GM23248 (cell line): Measurements from ENCODE around the gene ARF6. TPM values are rescaled to one million over a fixed set of nuclear protein-coding genes. Genes with fewer than 3 reads are reported as not detected.
"Not testable (repeated sequence)": the region's sequence is repeated elsewhere in the genome, so short reads cannot be mapped to it uniquely, and the experiment has no call there.

ENCODE experiments used
- DNase-seq: peaks from one replicate; pipeline ENCODE4 v3.0.0-alpha.2; 2015
- H2AFZ ChIP-seq: fragments of 200-600 bp; sonication (generic); 2 replicates; pipeline ENCODE4 v1.6.1; 2016; ENCODE audit warnings: antibody characterized with exemption
- H3F3A ChIP-seq: fragments of 200-600 bp; sonication (generic); 2 replicates; pipeline ENCODE4 v1.6.1; 2016; ENCODE audit warnings: mild to moderate bottlenecking, antibody characterized with exemption, mixed run types; ENCODE audit not compliant: insufficient read depth
- H3K27ac ChIP-seq: fragments of 200-600 bp; sonication (generic); 2 replicates; pipeline ENCODE4 v1.5.1; 2016; ENCODE audit warnings: mild to moderate bottlenecking
- H3K27me3 ChIP-seq: fragments of 200-600 bp; sonication (generic); replicated peaks from 2 replicates; pipeline ENCODE4 v1.6.1; 2016; ENCODE audit warnings: mild to moderate bottlenecking; ENCODE audit not compliant: insufficient read depth
- H3K36me3 ChIP-seq: fragments of 200-600 bp; sonication (generic); 2 replicates; pipeline ENCODE4 v1.6.1; 2016; ENCODE audit warnings: low read depth, mild to moderate bottlenecking
- H3K4me1 ChIP-seq: fragments of 200-600 bp; sonication (generic); 2 replicates; pipeline ENCODE4 v1.6.1; 2016; ENCODE audit warnings: mild to moderate bottlenecking; ENCODE audit not compliant: insufficient read depth
- H3K4me2 ChIP-seq: fragments of 200-600 bp; sonication (generic); one replicate; pipeline ENCODE4 v1.6.1; 2016; ENCODE audit warnings: mild to moderate bottlenecking; ENCODE audit not compliant: unreplicated experiment
- H3K4me3 ChIP-seq: fragments of 200-600 bp; sonication (generic); 2 replicates; pipeline ENCODE4 v1.5.1; 2016; ENCODE audit warnings: mild to moderate bottlenecking
- H3K79me2 ChIP-seq: fragments of 200-600 bp; sonication (generic); 2 replicates; pipeline ENCODE4 v1.6.1; 2016; ENCODE audit warnings: mild to moderate bottlenecking; ENCODE audit not compliant: insufficient read depth
- H3K9ac ChIP-seq: fragments of 200-600 bp; sonication (generic); 2 replicates; pipeline ENCODE4 v1.6.1; 2016; ENCODE audit warnings: mild to moderate bottlenecking
- H3K9me2 ChIP-seq: fragments of 200-600 bp; sonication (generic); 2 replicates; pipeline ENCODE4 v1.6.1; 2016; ENCODE audit warnings: mixed run types, mild to moderate bottlenecking, moderate library complexity; ENCODE audit not compliant: insufficient read depth
- H3K9me3 ChIP-seq: fragments of 200-600 bp; sonication (generic); one replicate; pipeline ENCODE4 v1.6.1; 2017; ENCODE audit warnings: low read depth
- H4K20me1 ChIP-seq: fragments of 200-600 bp; sonication (generic); 2 replicates; pipeline ENCODE4 v1.6.0; 2016; ENCODE audit not compliant: insufficient read depth
- EZH2 ChIP-seq: fragments of 200-600 bp; sonication (generic); IDR thresholded peaks from 2 replicates; pipeline ENCODE4 v1.6.1; 2018; ENCODE audit warnings: antibody characterized with exemption, mild to moderate bottlenecking; ENCODE audit not compliant: insufficient read depth, poor library complexity, severe bottlenecking
- EZH2phosphoT487 ChIP-seq: fragments of 200-600 bp; sonication (generic); IDR thresholded peaks from 2 replicates; pipeline ENCODE4 v1.6.1; 2018; ENCODE audit warnings: antibody characterized with exemption, moderate library complexity, mild to moderate bottlenecking, low read depth; ENCODE audit not compliant: insufficient read depth
- WGBS, 2 experiments: methylation state at CpG; one replicate each; pipeline ENCODE4 v1.1.6; 2015 to 2017; ENCODE audit warnings: low lambda C conversion rate in 2 of 2, low coverage in 1 of 2; ENCODE audit errors: missing lambda C conversion rate in 2 of 2; 5-methylcytosine and 5-hydroxymethylcytosine counted together
- in situ Hi-C: fragments of 300-500 bp; cut with MboI; formaldehyde crosslinking; loops from 2 replicates; pipeline ENCODE4 v1.15.0; 2020
- polyA plus RNA-seq: library from polyadenylated mRNA; unstranded; fragments of >200 nt; fragmentation: Nextera tagmentation; extraction: Ambion mirVana; gene quantifications from 2 replicates; pipeline ENCODE4 v1.2.1, GENCODE V29; 2016
- total RNA-seq: library from RNA; depleted of rRNA; stranded (reverse); fragments of >200 nt; shearing (Covaris generic); gene quantifications from 2 replicates; pipeline ENCODE4 v1.2.3, GENCODE V29; 2014

Gene ARF6
- total and polyA plus RNA-seq, 2 experiments from 2014 or later, result 92.5 to 120 TPM

DNA sequence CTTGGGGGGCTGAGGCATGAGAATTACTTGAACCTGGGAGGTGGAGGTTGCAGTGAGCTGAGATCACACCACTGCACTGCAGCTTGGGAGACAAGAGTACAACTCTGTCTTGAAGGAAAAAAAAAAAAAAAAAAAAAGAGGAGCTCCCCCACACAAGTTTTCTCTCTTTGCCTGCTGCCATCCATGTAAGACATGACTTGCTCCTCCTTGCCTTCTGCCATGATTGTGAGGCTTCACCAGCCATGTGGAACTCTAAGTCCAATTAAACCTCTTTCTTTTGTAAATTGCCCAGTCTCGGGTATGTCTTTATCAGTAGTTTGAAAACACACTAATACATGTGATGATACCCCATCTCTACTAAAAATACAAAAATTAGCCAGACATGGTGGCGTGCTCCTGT is 46.3 kb downstream of the ARF6 start:
- WGBS, 2 experiments, result 80 to 81% methylated on average over 2 of the region's 2 CpGs
- in situ Hi-C loops, H3K4me3 ChIP-seq, H3K27ac ChIP-seq, H4K20me1 ChIP-seq, H3K4me2 ChIP-seq, H3K36me3 ChIP-seq, H3K79me2 ChIP-seq, H3K27me3 ChIP-seq, DNase-seq, H3K9me3 ChIP-seq, H3F3A ChIP-seq, H3K9ac ChIP-seq, H3K9me2 ChIP-seq, H2AFZ ChIP-seq: not testable (repeated sequence)
- H3K4me1 ChIP-seq, result peaks cover 16% of the 10 kb centered on the region

DNA sequence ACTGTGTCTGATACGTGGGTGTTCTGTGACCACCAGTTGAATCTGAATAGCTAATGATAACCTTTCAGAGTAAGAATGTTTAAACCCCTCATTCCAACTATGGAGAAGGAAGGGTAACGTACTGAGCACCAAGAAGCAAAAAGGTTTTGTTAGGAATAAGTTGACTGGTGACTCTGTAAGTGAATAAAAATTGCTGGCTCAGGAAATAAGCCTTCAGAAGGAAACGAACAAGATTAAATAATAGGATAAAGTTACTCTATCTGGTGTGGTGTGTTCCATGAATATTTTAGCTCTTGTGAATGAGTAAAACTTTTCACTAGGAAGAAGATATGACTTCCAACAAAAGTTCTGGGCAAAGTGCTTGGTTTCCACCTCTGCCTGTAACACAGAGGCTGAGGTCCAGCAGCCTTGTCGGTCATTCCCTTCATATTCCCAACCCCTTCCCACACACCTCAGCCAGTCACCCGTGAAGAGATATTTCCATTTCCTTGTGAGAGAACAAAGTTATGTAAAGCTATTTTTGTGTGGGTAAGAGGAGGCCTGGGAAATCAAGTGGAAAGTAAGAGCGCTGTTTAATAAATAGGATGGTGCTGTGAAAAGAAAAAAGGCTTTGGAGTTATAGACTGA is 47.1 kb downstream of the ARF6 start:
- 71 to 79% methylated on average over 6 of the region's 6 CpGs for WGBS, 2 experiments
- H3K4me2 ChIP-seq, result no peak overlapping the region
- no peaks in the 10 kb centered on the region for H3K79me2 ChIP-seq
- peaks cover 16% of the 10 kb centered on the region for H3K4me1 ChIP-seq
- no peaks in the 10 kb centered on the region for H3K9me3 ChIP-seq
- H3K9me2 ChIP-seq, result no peaks in the 10 kb centered on the region
- no peak overlapping the region for H2AFZ ChIP-seq
- no peak overlapping the region for H3K27ac ChIP-seq
- H3K27me3 ChIP-seq, result no peaks in the 10 kb centered on the region
- no peaks in the 10 kb centered on the region for H3K36me3 ChIP-seq
- no peak overlapping the region for H3K4me3 ChIP-seq
- no peak for DNase-seq
- TF ChIP-seq EZH2phosphoT487 (no peak), EZH2 (no peak)
- H4K20me1 ChIP-seq, result no peaks in the 10 kb centered on the region
- H3K9ac ChIP-seq, result no peak overlapping the region
- in situ Hi-C loops, result no loop called here
- 0 out of 2 replicates have a peak, but pooled peaks cover 6% of the 10 kb centered on the region for H3F3A ChIP-seq

DNA sequence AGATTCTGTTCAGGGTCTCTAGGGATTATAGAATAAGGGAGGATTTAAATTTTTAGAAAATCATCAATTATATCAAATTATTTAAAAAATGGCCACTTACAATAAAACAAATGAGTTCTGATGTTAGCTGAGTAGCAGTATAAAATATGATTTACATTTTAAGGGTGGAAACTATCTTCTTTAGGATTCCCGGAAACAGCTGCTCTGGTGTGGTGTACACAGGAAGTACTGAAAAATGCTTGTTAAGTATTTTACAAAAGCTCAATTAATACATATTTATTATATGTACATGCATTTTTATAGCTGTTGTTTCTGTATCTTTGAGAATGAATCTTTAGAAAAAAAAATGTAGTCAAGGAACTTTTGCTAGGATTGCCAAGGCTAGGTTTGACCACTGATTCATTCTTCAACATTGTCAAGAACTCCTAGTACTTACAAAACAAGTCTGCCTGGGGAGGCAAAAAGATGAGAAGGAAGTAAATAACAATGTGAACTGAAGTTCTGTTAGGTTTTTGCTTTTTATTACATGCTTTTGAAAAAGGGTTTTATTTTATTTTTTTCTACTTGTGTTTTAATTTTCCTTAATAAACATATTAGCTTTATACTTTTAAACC is 48.0 kb downstream of the ARF6 start:
- H3K4me2 ChIP-seq, result peak overlapping the region; percentile 57
- in situ Hi-C loops, result no loop called here
- no peak for TF ChIP-seq EZH2phosphoT487
- no peak for TF ChIP-seq EZH2

DNA sequence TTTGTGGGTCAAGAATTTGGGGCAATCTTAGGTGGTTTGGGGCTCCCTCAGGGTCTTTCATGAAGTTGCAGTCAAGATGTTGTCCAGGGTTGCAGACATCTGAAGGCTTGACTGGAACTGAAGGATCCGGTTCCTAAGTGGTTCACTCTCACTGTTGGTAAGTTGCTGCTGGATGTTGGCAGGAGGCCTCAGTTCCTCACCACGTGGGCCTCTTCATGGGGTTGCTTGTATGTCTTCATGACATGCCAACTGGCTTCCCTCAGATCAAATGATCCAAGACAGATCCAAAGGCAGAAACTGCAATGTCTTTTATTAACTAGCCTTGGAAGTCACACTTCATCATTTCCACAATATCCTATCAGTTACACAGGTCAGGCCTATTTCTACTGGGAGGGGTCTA is 49.2 kb downstream of the ARF6 start:
- Histone ChIP-seq H3K79me2 (no peaks in the 10 kb centered on the region), H2AFZ (no peak overlapping the region), H3F3A (peaks cover 14% of the 10 kb centered on the region), H3K9me2 (no peaks in the 10 kb centered on the region), H3K36me3 (no peaks in the 10 kb centered on the region), H3K9me3 (no peaks in the 10 kb centered on the region), H3K4me3 (no peak overlapping the region), H3K27me3 (no peaks in the 10 kb centered on the region), H3K9ac (no peak overlapping the region), H3K4me1 (peaks cover 24% of the 10 kb centered on the region), H4K20me1 (no peaks in the 10 kb centered on the region), H3K27ac (no peak overlapping the region), H3K4me2 (no peak overlapping the region)
- in situ Hi-C loops, result no loop called here
- DNase-seq, result no peak
- TF ChIP-seq EZH2, result no peak
- TF ChIP-seq EZH2phosphoT487, result no peak
- 27 to 48% methylated on average over 2 of the region's 2 CpGs for WGBS, 2 experiments

More for the DNA sequence above, 48.0 kb downstream of the ARF6 start:
- H3K4me3 ChIP-seq, result no peak overlapping the region
- H3K27ac ChIP-seq, result peak overlapping the region; percentile 12; the same call in 1 of the 2 replicates
- no peaks in the 10 kb centered on the region for H3K36me3 ChIP-seq
- peaks cover 16% of the 10 kb centered on the region for H3K4me1 ChIP-seq
- DNase-seq, result peak; percentile 69
- H4K20me1 ChIP-seq, result no peaks in the 10 kb centered on the region
- WGBS, 2 experiments, result 97 to 100% methylated on average over 1 of the region's 1 CpG
- no peak overlapping the region for H3K9ac ChIP-seq
- H3F3A ChIP-seq, result 0 out of 2 replicates have a peak, but pooled peaks cover 6% of the 10 kb centered on the region
- no peaks in the 10 kb centered on the region for H3K79me2 ChIP-seq
- no peak overlapping the region for H2AFZ ChIP-seq
- no peaks in the 10 kb centered on the region for H3K27me3 ChIP-seq
- H3K9me2 ChIP-seq, result no peaks in the 10 kb centered on the region
- H3K9me3 ChIP-seq, result no peaks in the 10 kb centered on the region
